HT-29 (cell line): ENCODE measurements around the gene KLRD1. TPM values are rescaled to one million over a fixed set of nuclear protein-coding genes. Genes with fewer than 3 reads are reported as not detected.
"Not testable (repeated sequence)": the region's sequence is repeated elsewhere in the genome, so short reads cannot be mapped to it uniquely, and the experiment has no call there.

Experiments used
- DNase-seq: peaks from one replicate; pipeline ENCODE4 v3.0.0-alpha.2; 2015; ENCODE audit warnings: low spot score
- total RNA-seq: library from RNA; depleted of rRNA; stranded (reverse); fragments of >200 nt; shearing (Covaris generic); gene quantifications from 2 replicates; pipeline ENCODE4 v1.2.3, GENCODE V29; 2014; rRNA removed

KLRD1 gene
- total RNA-seq, 1 experiment from 2014 or later = not detected

- DNase-seq = no peak
Observed at GRCh38 chr12:10368206-10369171, 60.8 kb downstream of the KLRD1 start.

- DNase-seq = no peak
Observed at GRCh38 chr12:10369557-10370415, 62.1 kb downstream of the KLRD1 start.

GRCh38 chr12:10371893-10372535, 64.3 kb downstream of the KLRD1 start:
- DNase-seq = peak; percentile 61

DNA sequence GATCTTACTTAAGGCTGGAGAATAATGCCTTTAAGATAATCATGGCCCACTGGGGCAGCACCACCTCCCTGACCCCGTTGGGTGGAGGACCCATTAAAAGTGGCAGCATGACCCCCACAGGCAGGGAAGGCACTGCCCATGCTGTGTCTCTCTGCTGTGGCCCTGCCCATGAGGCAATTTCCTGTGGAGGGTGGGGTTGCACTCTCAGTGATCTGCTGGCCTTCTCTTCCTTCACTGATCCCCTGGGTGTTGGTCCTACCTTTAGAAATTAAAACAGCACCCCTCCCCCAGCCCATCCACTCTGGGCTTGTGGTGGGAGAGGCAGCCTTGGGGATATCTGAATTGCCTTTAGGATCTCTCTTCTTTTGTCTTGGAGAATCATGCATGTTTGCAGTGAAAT, 64.9 kb downstream of the KLRD1 start:
- DNase-seq = no peak

GRCh38 chr12:10374624-10375018, 67.0 kb downstream of the KLRD1 start:
- DNase-seq = no peak

- not testable (repeated sequence) for DNase-seq
Observed at GRCh38 chr12:10378737-10379136, 71.1 kb downstream of the KLRD1 start.

Other genes with a start within 250 kb of the KLRD1 start
- not detected in 2 replicates for gene CLEC1A, start 208.9 kb upstream of the KLRD1 start, total RNA-seq
- not detected in 2 replicates for gene CLEC7A, start 177.7 kb upstream of the KLRD1 start, total RNA-seq
- not detected in 2 replicates for gene OLR1, start 135.7 kb upstream of the KLRD1 start, total RNA-seq
- not detected in 2 replicates for gene TMEM52B, start 128.8 kb upstream of the KLRD1 start, total RNA-seq
- 7.9 and 17.4 TPM in 2 replicates for gene GABARAPL1, start 95.0 kb upstream of the KLRD1 start, total RNA-seq
- gene KLRK1, start 82.2 kb downstream of the KLRD1 start, total RNA-seq = 0.05 TPM in 1 of 2 replicates, not detected in the other
- 0.10 TPM in 1 of 2 replicates, not detected in the other for gene KLRC4, start 101.9 kb downstream of the KLRD1 start, total RNA-seq
- gene KLRC3, start 112.7 kb downstream of the KLRD1 start, total RNA-seq = 0.46 and 0.57 TPM in 2 replicates
- gene KLRC2, start 128.1 kb downstream of the KLRD1 start, total RNA-seq = 2.7 and 3.0 TPM in 2 replicates
- gene KLRC1, start 145.5 kb downstream of the KLRD1 start, total RNA-seq = 0.29 TPM in 1 of 2 replicates, not detected in the other
- gene EIF2S3B, start 198.0 kb downstream of the KLRD1 start, total RNA-seq = 0.18 and 0.43 TPM in 2 replicates